ENCODE results near the gene SERBP1.

The SERBP1 gene

GRCh38 chr1:67367370-67368045, 62.7 kb downstream of the SERBP1 start:
- no peak for DNase-seq (ENCODE audit: low read depth in 2 of 2)

GRCh38 chr1:67361641-67362040, 68.6 kb downstream of the SERBP1 start:
- no peak for DNase-seq (ENCODE audit: low read depth in 2 of 2)

- no peak for DNase-seq (ENCODE audit: low read depth in 2 of 2)
Measured at GRCh38 chr1:67359592-67359991, 70.6 kb downstream of the SERBP1 start.

Measured in stimulated activated CD4-positive, alpha-beta T cell treated with anti-CD3 and anti-CD28 coated beads, Interleukin-1b, Interleukin-23, amount 100 ng/mL, for 1 hour (primary cell).